HS-27A (cell line): ENCODE data around the gene PRR5L.

Source experiments
- DNase-seq: peaks from one replicate; pipeline ENCODE4 v3.0.0-alpha.2; 2012; ENCODE audit warnings: low read depth, missing footprints

Gene PRR5L

GRCh38 chr11:36358436-36358835 is 62.3 kb downstream of the PRR5L start:
- no peak for DNase-seq

DNA sequence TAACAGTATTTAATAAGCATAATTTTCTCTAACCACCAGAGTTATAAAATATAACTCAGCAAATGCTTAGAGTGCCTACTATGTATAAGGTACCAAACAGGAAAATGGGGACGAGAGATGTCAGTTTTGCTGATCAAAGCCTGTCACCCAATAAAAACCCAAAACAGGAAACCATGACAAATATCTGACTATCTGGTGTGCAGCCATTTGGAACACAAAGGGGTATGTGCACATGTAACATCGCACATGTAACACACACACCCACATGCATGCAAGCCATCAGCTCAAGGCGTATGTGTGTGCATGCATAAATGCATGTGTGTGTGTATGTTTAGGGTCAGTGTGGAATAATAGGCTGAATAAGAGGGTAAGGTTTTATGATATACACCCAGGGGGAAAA is 64.2 kb downstream of the PRR5L start:
- DNase-seq: no peak

DNA sequence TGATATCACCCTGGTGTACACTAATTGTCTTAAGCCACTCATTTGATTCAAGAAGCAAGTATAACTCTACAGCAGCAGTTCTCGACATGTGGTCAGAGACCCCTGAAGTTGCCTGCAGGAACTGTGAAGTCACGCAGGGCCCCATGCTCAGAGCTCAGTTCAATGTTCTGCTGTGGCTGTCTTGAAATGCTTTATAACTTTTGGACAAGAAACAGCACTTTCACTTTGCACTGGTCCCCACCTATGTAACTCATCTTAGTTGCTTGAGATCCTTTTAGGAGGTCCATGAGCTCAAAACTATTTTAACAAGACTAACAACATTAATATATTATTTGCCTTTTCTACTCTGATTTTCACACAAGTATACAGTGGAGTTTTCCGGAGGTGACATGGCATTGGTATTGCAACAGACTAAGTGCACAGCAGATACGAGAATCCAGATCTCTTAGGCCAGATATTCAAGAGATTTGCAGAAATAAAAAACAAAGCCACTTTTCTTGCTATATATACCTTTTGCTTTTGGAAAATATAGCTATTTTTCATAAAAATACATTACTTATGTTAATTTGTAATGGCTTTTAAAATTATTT is 64.8 kb downstream of the PRR5L start:
- no peak for DNase-seq

- DNase-seq: peak; percentile 35
Observed at GRCh38 chr11:36361472-36361871, 65.4 kb downstream of the PRR5L start.

DNA sequence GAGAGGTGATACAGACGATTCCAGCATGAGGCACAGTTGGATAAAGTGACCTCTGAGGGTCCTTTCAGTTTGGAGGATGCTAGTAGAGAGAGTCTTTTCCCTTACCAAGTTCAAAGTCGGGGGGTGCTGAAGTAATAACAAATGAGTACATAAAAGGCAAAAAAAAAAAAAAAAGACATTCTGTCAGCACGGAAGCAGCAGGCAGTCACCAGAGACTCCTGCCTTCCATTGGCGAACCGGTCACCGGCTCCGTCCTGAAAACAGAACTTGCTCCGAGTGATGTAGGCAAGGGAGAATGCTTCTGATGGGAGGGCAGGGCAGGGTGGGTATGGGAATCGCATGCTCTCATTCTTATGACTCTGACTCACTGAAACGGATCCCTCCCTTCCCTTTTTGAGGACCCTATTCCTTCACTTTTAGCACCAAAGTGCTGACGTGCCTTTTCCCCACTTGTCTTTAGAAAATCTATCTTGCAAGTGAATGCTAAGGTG is 65.9 kb downstream of the PRR5L start:
- DNase-seq: peak; percentile 97

GRCh38 chr11:36362902-36363301 is 66.8 kb downstream of the PRR5L start:
- peak; percentile 68 for DNase-seq

DNA sequence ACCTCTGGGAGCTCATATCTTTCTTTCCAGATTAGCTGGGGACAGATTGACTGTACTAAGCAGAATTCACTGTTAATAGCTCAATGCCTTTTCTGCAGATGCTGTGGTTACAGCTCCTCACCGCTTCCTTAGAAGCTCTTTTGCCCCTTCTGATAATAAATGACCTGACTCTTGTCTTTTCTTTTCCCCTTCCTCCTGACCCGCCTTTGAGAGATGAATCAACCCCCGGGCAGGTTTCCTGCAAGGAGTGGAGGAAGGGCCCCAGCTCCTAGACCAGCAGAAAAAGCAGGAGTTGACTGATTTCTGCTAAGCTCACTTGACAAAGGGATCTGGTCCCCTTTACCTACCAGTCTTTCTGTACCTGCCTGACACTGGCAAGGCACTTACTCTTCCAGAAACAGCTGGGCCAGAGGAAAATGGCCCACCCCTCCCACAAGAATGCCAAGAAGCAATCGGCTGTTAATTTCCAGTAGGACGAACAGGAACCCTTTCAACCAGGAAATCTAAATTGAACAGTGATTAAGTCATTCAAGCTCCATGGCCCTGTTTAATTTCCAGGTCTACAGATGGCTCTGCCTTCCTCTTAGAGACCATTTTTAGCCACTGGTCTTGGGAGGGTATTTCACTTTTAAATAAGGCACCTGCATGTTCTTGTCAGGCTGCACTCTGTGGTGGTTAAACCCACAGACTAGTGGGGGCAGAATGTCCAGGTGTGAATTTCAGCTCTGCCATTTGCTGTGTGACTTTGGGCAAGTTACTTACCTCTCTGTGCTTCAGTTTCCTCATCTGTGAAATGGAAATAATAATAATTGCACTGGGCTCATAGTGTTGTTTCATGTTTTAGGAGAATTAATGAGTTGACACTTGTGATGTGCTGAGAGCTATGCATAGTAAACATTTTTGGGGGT is 67.5 kb downstream of the PRR5L start:
- DNase-seq: no peak

GRCh38 chr11:36364551-36365325 is 68.7 kb downstream of the PRR5L start:
- no peak for DNase-seq

GRCh38 chr11:36365907-36366306 is 69.8 kb downstream of the PRR5L start:
- DNase-seq: no peak

- DNase-seq: no peak
Observed at GRCh38 chr11:36367806-36368680, 72.0 kb downstream of the PRR5L start.

DNA sequence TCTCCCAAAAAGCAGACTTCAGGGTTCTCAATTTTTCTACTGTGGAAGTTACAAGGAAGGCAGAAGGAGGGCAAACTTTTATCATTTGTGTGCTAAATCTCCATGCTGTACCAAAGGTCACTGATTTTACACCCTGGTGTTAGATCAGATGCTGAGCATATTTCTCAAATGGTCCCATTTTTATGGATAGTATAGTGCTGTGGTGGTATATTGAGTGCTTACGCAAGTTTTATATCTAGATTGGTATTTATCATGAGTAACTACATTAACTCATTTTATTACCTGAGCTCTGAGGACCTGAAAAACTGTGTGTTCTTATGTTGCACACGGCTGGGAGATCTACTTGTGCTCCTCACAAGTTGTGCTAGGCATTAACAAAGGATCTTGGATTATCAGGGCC is 75.1 kb downstream of the PRR5L start:
- DNase-seq: no peak

GRCh38 chr11:36371590-36371989 is 75.5 kb downstream of the PRR5L start:
- no peak for DNase-seq

DNA sequence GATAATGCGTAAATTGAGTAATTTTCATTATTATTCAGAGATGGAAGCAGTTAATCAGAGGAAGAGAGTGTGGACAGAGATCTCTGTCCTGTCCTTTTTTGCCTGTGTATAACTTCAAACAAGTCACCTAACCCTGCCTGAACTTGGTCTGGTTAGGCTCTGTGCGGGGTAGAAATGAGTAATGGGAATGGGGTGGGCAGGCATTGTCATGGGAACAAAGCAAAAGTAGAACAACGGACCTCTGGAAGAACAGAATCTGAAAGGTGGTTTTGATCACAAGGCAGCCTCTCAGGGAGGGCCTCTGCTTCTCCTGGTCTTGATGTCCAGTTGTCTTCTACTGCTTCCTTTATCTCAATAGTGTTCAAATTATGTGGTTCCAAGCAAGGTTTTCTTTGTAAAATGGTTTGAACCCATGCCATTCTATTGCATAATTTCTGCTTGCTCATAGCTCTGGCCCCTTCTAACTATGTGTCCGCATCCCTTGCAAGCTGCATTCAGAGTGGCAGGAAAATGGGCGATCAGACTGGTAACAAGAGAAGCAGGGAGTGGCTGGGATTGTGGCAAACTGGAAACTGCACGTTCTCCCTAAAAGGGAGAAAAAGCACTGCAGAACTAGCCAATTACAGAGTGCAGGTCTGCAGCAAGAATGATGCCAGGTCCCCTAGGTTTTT is 76.1 kb downstream of the PRR5L start:
- DNase-seq: peak; percentile 67

DNA sequence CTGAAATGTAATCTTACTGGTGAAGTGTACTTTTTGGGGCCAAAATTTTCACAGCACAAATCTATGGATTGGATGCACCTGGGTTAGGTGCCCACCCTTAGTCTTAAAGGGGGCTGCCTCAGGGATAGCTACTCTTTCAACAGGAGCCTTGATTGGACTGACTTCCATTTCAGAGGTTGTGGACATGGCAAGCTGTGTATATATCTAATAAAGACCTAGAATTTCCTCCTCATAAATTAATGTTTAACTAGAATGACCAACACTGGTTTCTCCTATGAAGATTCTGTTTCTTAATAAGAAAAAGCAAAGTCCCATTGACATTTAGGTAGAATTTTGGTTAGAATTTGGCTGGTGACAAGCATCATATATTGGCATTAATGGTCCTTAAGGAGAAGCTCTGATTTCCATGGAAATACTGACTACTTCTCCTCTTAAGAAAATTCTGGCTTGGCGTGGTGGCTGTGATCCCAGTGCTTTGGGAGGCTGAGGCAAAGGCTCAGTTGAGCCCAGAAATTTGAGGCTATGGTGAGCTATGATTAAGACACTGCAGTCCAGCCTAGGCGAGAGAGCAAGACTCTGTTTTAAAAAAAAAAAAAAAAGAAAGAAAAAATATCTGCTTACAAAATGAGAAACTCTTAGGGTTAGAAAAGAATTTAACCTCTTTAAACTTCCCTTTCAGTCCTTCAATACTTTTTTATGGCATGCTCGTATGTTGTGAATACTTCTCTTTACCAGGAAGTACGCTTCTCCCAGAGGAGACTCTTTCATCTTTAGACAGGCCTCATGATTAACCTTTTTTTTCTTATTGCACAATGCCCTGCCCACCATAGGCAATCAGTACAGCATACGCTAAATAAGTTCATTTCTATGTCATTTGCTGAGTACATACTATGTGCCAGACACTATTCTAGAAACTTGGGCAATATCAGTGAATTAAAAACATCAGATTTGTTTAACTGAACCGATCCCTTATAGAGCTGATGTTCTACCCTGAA is 77.2 kb downstream of the PRR5L start:
- no peak for DNase-seq

- no peak for DNase-seq
Observed at GRCh38 chr11:36374726-36375125, 78.6 kb downstream of the PRR5L start.

DNA sequence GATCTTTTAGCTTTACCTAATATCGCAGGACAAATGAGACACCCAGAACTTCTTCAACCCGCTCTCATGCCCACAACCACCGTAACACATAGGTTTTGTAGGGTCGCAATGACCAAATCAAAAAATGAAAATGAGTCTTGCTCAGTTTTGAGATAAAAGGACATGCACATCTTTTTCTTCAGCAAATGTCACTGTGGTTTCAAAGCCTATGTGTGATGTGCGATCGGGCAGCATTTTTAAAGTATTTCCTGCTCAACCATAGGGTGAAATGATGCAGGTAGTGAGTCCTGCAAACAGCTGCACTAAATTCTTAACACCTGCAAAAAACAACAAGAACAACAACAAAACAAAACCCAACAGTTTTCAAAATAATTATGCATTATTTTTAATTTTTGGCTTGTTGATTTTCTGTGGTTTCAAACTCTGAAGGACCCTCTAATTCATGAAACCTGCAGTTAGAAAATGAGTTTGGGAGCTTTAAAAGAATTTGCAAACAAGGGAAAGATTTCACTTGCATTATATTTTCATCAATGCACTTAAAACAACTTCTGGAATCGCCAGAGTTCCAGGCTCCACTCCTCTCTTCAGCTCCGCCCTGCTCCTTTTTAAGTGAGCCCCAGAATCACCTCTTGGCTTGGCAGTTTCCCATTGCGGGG is 79.4 kb downstream of the PRR5L start:
- no peak for DNase-seq

GRCh38 chr11:36376009-36376887 is 80.2 kb downstream of the PRR5L start:
- peak; percentile 39 for DNase-seq
